GM19468 (cell line): ENCODE measurements around the gene CDC5L.

Source experiments
- ATAC-seq: cut with Tn5 transposase; IDR thresholded peaks from one replicate; pipeline ENCODE4 v1.9.1; 2021; ENCODE audit warnings: mild to moderate bottlenecking, moderate library complexity, moderate number of reproducible peaks; ENCODE audit not compliant: unreplicated experiment; ENCODE audit errors: extremely low read depth

Gene CDC5L

DNA sequence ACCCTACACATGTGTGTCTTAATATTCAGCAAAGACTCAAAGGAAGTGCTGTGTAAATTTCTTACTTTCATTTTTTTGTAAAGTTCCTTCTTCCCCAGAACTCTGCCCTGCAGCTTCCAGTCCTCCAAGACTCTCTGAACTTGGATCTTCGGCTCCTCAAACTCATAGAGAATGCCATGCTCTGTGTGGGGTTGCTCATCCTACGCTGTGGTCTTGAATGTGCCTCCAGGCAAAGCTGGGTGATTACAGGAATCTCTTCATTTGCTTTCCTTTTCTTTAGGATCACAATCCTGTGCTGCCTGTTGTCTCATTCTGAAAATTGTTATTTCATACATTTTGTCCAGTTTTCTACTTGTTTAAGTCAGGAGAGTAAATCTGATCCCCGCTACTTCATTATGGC, 14.5 kb upstream of the CDC5L start:
- no peak for ATAC-seq

DNA sequence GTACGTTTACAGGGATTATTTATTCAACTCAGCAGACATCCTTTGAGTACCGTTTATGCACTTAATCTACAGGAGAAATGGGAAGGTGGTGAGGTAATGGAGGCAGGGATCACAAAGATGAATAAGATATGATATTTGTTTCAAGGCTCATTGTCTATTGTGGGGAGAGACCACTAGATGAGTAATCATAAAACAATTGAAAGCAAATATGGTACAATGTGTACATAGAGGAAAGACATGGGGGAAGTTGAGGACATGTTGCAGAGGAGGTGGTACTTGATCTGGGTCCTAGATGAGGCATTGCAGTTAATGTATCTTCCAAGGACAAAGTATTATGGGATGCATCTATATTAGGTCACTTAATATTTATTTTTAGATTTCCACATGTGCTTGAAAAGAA, 13.7 kb upstream of the CDC5L start:
- no peak for ATAC-seq

DNA sequence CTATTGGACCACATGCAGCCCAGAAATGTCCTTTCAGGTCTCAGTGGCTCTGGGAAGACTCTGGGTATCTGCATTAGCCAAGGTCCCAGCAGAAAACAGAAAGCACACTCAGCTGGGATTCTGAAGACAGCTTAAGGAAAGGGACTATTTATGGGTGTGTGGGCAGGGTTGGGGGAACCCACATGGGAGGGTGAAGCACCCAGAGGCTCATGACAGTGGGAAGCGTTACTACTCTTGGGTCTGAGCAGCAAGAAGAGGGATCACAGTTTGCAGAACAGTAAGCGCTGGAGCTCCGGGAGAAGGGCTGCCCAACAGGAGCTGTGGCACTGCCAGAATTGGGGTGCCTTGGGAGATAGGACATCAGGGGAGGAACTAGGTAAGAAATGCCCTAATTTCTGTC, 12.4 kb upstream of the CDC5L start:
- ATAC-seq = no peak

DNA sequence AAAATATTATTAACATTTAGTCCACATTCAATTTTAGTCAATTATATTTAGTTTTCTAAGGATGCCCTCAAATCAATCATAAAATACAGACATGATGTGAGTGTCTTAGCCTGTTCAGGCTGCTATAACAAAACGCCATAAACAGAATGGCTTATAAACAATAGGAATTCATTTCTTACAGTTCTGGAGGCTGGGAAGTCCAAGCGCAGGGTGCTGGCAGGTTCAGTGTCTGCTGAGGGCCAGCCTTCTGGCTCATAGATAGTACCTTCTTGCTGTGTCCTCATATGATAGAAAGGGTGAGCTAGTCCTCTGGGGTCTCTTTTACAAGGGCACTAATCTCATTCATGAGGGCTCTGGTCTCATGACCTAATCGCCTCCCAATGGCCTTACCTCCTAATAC, 10.0 kb upstream of the CDC5L start:
- no peak for ATAC-seq

DNA sequence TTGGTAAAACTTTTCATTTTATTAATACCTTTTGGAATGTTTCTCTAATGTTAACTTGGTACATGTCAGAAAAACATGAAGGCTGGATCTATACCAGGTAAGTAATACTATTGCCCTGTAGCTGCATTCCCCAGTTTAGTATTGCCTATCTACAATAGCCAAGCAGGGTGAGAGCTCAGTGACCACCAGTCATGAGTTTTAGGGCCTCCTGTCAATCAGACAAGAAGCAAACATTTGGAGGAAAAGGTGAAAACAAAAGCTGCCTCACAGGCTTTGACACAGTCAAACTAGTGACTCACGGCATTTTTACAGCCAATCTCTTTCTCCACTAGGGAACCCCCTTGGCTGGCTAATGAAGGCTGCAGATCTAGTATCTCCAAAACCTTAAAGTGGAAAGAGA, 9.5 kb upstream of the CDC5L start:
- no peak for ATAC-seq

DNA sequence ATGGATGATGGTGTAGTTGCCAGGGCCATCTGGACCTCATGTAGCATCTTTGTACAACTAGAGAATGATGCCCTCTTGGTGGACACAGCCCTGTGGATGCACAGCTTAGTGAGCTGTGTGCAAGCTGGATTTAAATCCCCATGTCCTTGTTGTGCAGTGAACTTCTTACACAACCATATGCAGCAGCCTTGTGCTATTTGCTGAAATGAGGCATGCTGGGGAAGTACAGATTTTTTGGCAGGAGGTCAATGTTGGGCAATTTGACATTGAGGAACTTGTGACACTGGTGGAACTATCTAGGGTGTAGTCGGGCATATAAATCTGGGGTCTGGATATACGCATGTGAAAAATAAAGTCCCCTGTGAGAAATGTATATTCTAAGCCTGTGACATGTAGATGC, 5.8 kb upstream of the CDC5L start:
- no peak for ATAC-seq

DNA sequence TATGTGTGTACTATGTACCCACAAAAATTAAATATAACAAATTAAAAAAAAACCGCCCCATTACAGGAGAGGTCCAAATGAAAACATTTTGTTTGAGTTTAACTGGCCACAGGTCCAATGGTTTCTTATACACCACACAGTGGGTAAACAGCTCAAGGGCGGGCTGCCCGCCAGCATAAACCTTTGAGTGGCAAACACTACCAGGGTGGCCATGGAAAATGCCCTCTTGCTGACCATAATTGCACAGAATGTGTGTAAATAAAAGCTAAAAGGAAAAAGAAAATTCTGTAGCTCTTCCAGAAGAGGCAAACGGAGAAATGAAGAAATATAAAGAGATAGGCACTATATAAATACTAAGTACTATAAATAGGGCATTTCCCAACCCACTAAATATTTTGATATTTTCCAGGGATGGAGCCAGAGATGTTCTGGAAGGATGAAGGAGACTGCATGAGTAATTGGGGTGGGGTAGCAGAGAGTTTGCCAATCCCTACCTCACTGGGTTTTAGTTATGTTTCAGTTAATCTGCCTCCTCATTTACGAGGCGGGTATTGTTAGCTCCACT, 1.1 kb upstream of the CDC5L start:
- ATAC-seq = no peak

DNA sequence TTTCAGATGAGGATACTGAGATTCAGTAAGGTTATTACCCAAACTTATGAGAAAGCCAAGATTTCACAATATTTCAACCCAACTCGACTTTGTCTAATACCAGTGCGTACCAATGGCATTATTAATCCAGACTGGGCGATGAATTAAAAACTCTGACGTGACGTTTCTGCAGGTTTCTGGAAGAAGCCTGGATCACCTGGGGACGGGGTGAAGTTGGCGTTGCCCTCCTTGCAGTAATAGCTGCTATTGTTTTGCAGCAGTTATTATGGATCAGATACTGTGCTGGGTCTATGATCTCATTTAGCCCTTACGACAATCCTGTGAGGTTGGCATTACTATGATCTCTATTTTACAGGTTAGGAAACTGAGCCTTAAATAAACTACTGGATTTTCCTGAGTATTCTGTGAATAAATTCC, 569 bp upstream of the CDC5L start:
- no peak for ATAC-seq

DNA sequence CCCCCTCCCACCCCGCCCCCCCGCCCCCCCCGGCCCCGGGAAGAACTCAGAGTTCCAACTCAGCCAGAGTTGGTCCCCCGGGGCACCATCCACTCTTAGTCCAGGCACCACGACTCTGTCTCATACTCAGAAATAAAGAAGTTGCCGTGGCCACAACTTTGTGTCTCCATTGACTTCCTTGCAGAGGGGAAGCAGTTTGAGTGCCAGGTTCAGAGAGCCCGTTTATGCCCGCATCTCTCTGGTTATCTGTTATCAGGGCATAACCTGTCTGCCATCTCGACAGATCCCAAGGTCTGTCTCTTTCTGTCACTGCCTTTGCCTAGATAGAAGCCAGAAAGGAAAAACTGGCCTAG, 605 bp downstream of the CDC5L start:
- no peak for ATAC-seq

DNA sequence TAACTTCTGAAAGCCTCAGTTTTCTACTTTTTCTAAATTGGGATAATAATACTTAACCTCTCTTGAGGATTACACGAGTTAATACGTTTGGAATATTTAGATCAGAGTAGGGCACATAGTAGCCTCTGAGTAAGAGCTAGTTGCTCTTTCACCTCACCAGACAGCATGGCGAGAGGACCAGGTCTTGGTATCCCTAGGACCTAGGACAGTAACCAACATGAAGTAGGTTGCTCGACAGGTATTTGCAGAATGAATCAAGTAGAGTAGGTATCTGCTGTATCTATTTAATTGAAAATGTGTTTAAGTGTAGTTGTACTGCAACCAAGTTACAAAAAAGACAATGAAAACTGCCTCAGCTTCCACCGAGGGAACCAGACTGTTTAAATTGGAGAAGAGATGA, 1.4 kb downstream of the CDC5L start:
- ATAC-seq = no peak

DNA sequence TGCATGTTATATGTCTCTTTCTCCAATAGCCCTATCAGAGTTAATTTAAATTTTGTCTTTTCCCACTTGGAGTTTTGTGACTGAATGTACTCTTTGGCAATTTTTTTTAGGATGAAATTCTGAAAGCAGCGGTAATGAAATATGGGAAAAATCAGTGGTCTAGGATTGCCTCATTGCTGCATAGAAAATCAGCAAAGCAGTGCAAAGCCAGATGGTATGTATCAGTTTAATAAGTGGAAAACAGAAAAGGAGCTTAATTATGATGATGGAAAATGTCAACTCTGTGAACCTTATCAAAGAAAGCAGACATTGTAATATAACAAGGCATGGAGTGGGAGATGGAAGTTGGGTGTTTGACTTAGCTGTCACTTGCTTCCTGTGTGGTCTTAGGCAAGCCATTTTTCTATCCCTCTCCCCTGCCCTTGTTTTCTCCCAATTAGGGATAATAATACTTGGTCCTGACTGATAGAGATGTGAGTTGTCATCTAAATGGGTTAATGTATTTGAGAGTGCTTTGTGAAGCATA, 2.7 kb downstream of the CDC5L start:
- ATAC-seq = no peak

DNA sequence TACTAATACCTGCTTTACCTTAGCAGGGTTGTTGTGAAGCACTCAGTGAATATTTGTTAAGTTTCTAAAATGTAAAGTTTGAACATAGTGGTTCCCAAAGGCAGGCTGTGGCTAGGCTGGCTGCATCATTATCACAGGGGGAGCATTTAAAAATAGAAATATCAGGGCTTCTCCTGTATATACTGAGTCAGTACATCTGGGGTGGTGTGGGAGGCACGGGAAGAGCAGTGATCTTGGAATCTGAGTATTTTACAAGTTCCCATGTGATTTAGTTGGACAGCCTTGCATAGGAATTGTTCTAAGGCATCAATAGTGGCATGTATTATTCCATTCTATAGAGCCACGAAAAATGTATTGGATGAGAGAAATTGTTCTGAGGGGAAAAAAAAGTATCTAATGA, 8.0 kb downstream of the CDC5L start:
- ATAC-seq = no peak

DNA sequence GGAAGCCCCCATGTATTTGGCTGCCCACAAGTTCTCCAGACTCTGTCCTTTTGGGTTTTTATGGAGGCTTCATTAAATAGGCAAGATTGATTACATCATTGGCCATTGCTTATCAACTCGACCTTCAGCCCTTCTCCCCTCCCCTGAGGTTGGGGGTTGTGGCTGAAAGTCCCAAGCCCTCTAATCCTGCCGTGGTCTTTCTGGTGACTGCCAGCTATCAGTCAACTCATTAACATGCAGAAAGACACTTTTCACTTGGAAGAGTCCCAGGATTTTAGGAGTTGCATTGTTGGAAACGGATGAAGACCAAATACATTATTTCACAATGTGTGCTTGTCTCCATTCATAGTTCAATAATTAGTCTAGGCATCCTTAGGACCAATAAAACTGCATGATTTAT, 9.5 kb downstream of the CDC5L start:
- no peak for ATAC-seq

DNA sequence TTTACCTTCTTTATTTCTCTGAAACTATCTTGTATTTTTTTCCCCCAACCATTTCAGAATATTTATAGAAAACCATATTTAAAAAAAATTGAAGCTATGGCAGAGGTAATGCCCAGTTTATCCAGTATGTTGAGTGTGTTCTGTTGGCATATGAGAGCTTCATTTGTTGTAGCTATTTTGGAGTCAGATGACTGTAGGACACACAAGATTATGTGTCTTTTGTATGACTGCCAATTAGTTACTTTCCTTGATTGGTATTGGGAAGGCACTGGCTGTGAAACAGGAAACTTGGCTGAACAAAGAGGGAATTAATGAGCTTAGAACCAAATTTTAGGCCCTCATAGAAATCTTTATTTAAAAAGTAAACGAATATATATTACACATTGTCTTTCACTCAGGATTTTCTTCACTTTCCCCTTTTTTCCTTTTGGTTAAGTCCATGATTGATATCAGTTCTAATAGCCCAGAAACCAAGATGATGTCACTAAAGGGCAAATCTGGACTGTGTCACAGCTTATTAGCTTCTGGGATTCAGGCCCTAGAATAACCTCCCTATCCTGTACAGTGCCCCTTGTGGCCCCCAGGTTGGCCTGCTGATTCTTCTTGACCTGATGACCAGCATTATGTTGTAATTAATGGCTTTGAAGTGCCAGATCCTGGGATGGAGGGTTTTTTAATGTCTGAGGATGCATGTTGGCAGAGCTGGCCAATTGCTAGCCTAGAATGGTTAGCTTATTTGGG, 10.1 kb downstream of the CDC5L start:
- no peak for ATAC-seq

DNA sequence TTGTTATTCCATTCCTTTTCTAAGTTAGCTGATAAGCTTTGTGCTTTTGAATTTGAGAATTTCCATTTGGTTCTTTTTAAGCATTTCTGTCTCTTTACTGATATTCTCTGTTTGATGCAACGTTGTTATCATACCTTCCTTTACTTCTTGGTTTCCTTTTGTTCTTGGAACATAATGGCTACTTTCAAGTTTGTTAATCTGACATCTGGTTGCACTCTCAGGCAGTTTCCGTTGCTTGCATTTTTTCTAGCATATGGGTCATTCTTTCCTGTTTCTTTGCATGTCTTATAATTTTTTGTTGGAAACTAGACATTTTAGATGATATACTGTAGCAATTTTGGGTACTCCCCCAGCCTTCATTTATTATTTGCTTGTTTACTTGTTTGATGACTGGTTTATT, 12.5 kb downstream of the CDC5L start:
- ATAC-seq = no peak

DNA sequence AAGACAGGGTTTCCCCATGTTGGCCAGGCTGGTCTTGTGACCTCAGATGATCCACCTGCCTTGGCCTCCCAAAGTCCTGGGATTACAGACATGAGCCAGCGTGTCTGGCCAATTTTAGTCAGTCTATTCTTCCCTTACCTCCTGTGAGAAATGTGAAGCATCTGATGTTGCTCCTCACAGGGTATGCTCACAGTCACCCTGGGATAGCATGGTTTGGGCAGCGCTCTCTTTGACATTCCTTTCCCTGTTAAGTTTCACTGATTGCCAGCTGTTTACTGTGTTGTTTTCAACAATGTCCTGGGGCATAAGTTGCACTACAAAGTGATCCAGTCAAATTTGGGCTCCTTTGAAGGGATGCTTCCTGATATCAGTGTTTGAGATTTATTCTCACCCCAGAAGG, 13.1 kb downstream of the CDC5L start:
- ATAC-seq = no peak

DNA sequence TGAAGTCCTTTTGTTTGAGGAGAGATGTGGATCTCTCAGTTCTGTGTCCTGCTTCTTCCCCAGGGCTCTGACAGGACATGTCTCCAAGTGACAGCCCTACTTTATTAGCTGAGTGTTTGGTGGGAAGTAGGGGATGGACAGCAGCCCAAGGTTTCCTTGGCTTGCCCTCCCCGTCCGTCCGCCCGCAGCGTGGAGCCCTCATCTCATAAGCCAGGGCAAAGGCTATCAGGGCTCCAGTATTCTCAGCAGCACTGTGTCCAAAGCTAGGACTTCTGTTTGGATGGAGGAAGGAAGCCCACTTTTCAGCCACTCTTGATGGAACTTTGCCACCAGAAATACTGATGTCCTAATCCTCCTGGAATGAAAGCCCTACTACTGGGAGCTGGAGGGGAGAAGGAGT, 13.6 kb downstream of the CDC5L start:
- ATAC-seq = no peak

DNA sequence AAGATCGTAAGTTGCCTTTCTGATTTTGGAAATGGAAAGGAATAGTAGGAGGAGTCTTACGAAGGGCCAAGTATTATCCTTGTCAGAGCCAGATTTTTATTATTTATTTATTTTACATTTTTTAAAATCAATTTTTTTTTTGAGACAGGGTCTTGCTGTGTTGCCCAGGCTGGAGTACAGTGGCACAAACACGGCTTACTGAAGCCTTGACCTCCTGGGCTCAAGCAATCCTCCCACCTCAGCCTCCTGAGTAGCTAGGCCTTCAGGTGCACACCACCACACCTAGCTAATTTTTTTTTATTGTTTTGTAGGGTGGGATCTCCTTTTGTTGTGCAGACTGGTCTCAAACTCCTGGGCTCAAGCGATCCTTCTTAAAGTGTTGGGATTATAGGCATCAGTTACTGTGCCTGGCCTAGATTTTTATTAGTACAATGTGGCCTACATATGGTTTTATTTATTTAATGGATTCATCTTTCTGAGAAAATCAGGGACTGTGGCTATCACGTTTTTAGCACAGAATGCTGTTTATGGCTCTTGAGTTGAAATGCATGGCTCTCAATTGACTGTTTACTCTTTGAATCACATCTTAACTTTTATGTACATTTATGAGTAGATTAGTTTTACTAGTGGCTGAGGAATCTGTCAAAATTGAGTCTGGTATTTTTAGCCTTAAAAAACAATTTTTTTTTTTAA, 16.7 kb downstream of the CDC5L start:
- no peak for ATAC-seq

DNA sequence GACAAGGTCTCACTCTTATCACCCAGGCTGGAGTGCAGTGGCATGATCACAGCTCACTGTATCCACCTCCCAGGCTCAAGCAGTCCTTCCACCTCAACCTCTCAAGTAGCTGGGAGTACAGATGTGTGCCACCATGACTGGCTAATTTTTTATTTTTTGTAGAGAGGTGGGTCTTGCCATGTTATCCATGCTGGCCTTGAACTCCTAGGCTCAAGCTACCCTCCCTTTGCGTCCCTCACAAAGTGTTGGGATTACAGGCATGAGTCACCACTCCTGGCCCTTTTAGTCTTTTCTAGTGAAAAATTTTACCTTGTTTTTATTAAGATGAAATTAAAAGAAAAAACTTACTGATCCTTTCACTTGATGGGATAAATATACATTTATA, 17.2 kb downstream of the CDC5L start:
- no peak for ATAC-seq

DNA sequence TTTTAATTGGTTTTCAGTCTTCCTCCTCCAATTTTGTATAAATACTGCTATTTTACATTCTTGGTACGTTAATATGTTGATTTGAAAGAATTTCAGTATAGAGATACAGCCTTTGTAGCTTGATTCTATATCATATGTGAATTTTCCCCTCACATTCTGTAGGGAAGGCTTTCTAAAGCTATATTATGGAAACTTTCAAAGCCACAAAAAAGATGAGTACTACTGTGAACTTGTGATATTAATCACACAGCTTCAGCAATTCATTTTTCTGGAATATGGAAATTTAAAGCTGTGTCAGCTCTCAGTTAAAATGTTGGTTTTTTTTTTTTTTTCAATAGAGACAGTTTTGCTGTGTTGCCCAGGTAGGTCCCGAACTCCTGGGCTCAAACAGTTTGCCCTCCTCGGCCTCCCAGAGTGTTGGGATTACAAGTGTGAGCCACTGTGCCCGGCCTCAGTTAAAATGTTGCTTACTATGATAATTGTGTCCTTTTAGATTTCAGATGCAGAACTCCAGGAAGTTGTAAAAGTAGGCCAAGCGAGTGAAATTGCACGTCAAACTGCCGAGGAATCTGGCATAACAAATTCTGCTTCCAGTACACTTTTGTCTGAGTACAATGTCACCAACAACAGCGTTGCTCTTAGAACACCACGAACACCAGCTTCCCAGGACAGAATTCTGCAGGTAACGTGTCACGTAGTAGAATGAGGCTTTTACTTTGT, 20.6 kb downstream of the CDC5L start:
- no peak for ATAC-seq

DNA sequence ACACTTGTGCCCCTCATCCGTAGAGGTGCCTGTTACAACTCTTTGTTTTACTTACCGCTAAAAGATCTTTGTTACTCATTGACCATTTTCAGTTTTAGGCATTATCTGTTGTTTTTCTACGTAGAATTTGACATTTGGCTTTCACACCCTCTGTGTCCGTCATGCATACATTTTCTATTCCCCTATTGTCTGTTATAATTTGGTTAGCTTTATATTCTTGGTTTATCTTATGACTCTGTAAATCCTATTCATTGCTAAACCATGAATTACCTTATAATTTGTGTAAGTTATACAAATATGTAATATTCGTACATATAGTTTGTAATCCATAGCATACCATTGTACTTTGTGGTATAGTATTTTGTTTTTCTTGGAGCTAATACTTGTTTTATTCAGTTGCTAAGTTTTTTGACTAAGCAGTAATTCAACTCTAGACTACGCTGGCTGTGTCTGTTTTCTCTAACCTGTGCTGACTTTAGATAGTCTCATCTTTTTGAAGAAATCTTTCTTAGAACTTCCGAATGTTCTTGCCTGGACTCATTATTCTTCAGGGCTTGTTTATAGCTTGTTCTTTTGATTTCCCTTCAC, 21.8 kb downstream of the CDC5L start:
- no peak for ATAC-seq
